Forelimb muscle (tissue), 1 donor: Measurements from ENCODE around the gene GSN. TPM values are rescaled to one million over a fixed set of nuclear protein-coding genes. Genes with fewer than 3 reads are reported as not detected.
A peak's percentile ranks its signal among the peaks of the same experiment; 100 is the strongest.

Experiments used
- DNase-seq: peaks from one replicate; pipeline ENCODE4 v3.0.0-alpha.2; 2013; ENCODE audit warnings: low read depth
- polyA plus RNA-seq: library from polyadenylated mRNA; unstranded; fragments of 120-200 nt; gene quantifications from one replicate; pipeline ENCODE4 v1.2.1, GENCODE V29; 2013; ENCODE audit not compliant: insufficient read length

GSN gene
- polyA plus RNA-seq, 1 donor, result 293 TPM

- DNase-seq, result no peak
Observed at GRCh38 chr9:121372239-121373010, 104.5 kb downstream of the GSN start.

GRCh38 chr9:121373011-121373729 lies 105.2 kb downstream of the GSN start:
- peak; percentile 51 for DNase-seq

- no peak for DNase-seq
Observed at GRCh38 chr9:121376214-121376830, 108.4 kb downstream of the GSN start.

- DNase-seq, result no peak
Observed at GRCh38 chr9:121380846-121381245, 112.9 kb downstream of the GSN start.

Other genes with a start within 250 kb of the GSN start
- gene C5, start 217.9 kb upstream of the GSN start, polyA plus RNA-seq, result 6.8 TPM
- gene CNTRL, start 193.2 kb upstream of the GSN start, polyA plus RNA-seq, result 17.8 TPM
- gene RAB14, start 66.3 kb upstream of the GSN start, polyA plus RNA-seq, result 47.0 TPM
- 42.1 TPM for gene STOM, start 102.1 kb downstream of the GSN start, polyA plus RNA-seq
- 9.1 TPM for gene GGTA1, start 231.7 kb downstream of the GSN start, polyA plus RNA-seq